Left renal cortex interstitium (tissue), 4 donors: ENCODE results near the gene PRLR. TPM values are rescaled to one million over a fixed set of nuclear protein-coding genes. Genes with fewer than 3 reads are reported as not detected.

Source experiments
- DNase-seq, 4 donors: peaks; one replicate each; pipeline ENCODE4 v3.0.0-alpha.2; 2013; ENCODE audit warnings: low read depth in 4 of 4, low spot score in 2 of 4, missing footprints in 1 of 4
- polyA plus RNA-seq, 4 donors: library from polyadenylated mRNA; unstranded; fragments of 120-200 nt; gene quantifications; one replicate each; pipeline ENCODE4 v1.2.1, GENCODE V29; 2013; ENCODE audit not compliant: insufficient read length in 4 of 4

The PRLR gene
- polyA plus RNA-seq, 4 donors, result 22.8 to 47.8 (median 38.7) TPM

DNA sequence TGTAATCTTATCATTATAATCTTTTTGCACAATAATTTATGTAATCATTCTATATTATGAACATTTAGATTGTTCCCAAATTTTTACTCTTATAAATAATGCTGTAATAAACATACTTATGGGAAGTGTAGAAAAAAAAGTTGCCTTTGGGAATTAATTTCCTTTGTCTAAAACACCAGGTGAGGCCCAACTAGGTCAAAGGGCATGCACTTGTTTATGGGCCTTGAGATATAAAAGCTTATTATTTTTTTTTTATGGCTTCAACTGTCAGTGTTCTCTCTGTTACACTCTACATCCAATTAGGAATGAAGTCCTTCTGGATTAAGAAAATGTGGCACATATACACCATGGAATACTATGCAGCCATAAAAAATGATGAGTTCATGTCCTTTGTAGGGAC is 6.5 kb upstream of the PRLR start:
- no peak for DNase-seq

DNA sequence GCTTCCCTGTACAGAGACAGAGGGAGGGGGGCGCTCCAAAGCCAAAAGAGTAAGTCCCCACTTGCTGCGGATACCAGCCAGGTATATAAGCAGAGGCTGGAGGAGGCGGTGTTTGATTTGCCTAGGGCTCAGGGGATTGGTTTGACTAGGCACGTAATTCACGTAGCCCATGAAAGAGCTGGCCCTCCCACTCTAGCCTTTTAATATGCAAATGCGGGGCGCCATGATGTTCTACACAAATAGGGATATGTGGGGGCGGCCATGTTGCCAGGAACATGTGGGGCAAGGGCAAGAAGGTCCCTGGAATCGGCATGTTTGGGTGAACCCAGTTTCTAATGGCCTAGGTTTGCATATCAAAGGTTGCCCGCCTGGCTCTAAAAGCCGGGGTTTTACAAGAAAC is 3.3 kb upstream of the PRLR start:
- no peak for DNase-seq

DNA sequence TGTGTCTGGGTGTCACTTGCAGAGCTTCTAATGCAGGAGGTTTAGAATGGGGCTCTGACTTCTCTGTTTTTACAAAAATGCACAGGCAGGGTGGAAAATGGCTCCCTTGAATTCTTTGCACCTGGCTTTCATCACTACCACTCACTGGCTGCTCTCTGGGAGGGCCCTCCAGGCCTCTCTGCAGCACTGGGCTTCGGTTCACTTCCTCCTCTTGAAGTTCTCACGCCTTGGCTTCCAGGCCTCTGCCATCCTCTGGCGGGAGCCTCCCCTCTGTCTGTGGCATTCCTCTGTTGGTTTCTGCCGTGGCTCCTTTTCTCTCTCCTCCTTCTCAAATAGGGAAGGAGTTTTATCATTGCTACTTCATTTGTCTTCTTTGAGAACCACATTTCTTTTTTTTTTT is 2.8 kb upstream of the PRLR start:
- DNase-seq, result no peak

DNA sequence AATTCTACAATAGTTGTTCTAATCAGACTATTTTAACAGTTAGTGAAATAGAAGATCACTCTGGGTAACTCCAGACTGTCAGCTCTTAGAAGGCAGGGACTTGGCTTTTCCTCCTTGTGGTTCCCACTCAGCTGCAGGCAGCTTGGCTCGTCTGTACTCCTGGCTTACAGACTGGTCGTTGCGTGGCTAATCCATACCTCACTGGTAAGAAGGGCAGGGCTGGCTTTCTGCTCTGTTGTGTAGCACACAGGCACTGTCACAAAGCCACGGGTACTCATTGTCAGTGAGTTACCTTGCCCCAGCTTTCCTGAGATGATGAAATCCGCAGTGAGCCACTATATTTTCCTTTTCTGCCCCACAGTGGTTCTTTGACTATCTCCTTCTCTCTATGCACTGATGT is 1.8 kb upstream of the PRLR start:
- DNase-seq, result no peak

DNA sequence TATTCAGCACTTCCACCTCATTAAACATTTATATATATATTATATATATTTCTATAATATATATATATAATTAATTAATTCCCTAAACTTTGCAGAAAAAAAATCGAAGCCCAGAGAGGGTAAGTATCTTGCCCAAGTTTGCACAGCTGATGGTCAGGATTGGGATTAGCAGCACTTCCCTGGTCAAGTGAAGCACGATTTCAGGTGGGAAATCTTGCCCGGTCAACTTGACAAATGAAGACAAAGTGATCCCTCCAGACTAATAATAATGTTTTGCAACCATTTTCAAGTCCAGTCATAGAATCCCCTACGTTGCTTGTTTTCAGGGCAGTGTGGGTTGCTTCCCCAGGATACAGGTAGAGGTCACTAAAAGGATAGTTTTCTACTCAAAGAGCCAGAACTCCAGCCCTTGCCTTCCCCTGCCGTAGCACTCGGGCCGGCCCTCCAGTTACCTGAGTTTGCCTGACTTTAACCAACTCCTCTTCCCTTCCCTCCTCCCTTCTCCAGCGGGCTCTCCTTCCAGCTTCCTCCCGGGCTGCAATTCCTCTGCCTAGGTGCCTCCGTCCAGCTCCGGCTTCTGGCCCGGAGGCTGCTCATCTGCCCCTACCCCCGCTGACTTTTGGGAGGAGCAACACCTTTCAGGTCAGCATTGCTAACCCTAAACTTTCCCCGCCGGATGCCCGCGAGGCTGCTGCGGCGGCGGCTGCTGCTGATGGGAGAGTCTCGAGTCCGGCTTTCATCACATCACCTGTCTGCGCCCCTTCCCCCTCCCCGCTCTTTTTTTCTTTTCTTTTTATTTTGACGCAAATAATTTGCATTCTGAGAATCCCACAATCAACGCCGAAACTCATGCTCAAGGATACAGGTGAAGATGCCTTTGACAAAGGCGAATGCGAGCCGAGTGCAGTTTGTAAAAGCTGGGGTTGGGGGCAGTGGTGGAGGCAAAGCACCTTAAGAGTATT is 930 bp downstream of the PRLR start:
- peak in 1 of 4 donors; percentile 24 for DNase-seq

DNA sequence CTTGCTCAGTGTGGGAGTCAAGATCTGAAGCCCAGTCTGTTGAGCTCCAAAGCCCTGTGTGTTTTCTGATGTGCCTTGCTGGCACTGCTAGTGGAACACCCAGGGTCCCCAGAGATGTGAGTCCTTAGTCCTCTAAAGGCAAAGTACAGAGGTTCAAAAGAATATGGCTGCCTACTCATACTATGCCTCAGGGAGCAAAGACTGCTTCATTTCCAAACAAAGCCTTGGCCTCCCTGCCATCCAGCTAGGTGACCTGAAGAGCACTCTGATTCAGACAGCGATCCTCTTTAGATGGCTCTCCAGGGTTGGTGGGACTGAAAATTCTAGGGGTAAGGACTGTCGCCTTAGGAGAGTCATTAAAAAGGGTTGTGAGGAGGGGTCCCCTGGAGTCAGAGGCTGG is 2.0 kb downstream of the PRLR start:
- DNase-seq, result no peak

DNA sequence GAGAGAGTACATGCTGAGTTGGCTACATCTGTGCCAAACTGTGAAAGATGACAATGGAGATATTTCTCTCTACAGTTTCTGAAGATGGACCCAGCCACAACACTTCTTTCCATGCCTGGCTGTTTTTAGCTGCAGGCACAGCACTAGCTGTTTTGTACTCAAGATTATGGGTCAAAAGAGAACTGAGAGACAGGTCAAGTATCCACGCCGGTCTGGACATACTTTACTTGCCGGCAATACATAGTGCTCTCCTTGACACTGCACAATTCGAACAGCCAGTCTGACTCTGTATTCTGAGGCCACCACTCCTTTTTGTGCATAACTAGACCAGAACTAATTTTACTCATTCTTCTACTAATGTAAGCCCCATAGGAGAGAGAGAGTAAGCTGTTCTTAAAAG is 2.6 kb downstream of the PRLR start:
- DNase-seq, result no peak

DNA sequence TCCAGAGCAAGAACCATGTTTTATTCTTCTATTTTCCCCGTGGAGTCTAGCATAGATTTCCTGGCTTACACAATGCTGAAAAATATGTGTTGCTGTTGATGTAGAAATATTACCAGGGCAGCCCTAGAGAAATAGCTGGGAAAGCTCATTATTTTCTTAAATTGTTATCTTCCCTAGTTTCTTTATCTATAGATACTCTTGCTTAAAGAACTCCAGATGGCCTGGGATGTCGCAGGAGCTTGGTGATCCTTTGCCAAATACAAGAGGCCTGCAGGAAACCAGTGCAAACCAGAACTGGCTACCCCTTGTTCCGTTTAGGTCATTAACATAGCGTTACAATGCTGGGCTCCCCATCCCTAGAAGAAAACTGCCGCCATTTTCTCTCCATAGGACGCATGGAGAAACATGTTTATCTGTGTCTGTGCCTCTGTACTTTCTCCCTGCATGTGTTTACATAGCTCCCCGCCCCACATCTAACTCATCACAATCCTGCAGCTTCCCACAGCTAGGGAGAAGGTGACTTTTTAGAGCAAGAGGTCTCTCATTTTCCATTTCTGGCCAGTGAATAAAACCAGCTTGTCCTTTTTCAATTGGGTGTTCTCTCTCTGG is 6.4 kb downstream of the PRLR start:
- DNase-seq, result no peak

DNA sequence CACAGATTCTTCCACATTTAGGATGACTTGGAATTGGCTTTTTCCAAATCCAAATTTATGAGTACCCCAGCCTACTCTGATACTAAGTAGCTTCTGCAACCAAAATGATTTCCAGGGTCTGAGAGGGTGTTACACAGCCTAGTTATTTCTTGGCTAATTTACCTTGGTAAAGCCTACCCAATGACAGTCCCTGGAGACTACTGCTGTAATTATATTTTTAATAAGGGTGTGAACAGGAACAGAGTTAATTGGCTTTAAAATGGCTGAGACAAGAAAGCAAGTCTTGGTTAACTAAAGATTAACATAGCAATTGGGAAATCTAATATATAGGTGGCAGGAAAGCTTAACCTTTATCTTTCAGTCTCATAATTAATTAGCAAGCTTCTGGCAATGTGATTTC is 9.3 kb downstream of the PRLR start:
- no peak for DNase-seq

DNA sequence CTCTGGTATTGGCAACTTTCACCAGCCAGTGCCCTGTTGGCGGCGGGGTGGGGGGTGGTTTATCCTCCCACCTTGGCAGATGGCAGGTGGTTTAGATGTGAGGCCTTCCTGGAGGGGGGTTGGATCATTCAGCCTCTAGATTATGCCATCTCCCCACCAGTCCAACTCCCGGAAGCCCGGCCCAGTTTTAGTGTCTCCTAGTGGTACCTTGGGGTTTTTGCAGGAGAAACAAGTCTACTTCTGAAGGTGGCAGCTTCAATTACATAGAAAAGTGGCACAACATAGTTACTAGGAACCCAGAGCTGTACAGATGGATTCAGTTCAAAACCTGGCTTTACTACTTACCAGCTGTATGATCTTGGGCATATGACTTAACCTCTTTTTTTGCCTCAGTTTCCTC is 11.3 kb downstream of the PRLR start:
- DNase-seq, result no peak

DNA sequence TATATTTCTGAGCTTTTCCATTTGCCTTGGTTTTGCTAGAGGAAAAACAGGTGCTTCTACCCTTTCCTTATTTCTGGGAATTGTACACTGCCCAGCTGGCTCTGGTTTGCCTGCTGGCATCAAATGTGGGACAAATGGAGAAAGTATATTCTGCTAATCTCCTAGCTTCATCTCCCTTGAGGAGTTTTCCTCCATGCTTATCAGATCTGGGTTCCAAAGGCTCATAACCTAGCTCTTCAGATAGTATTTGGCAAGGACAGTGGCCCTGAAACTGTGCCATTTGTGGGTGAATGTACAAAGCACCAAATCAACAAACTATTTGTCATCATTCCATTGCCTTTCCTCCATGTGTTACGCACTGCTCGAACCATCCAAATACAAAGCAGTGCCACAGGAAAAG is 16.2 kb downstream of the PRLR start:
- no peak for DNase-seq

DNA sequence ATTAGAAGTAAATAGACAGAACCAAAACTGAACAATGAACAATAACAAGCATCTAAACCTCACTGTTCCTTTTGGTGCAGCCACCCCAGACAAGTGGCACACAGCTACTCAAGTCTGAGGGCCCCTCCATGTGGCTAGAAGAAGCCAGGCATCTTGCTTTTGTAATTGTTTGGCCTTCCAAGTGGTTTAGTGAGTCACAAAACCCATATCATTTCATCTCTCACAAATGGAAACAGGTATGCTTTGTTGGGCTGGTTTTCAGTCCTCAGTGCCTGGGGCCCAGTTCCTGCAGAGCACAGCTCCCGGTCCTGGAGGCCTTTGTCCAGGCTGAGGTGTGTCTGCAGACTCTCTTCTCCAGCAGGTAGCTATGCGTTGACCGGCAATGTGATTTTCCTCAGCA is 16.7 kb downstream of the PRLR start:
- no peak for DNase-seq

DNA sequence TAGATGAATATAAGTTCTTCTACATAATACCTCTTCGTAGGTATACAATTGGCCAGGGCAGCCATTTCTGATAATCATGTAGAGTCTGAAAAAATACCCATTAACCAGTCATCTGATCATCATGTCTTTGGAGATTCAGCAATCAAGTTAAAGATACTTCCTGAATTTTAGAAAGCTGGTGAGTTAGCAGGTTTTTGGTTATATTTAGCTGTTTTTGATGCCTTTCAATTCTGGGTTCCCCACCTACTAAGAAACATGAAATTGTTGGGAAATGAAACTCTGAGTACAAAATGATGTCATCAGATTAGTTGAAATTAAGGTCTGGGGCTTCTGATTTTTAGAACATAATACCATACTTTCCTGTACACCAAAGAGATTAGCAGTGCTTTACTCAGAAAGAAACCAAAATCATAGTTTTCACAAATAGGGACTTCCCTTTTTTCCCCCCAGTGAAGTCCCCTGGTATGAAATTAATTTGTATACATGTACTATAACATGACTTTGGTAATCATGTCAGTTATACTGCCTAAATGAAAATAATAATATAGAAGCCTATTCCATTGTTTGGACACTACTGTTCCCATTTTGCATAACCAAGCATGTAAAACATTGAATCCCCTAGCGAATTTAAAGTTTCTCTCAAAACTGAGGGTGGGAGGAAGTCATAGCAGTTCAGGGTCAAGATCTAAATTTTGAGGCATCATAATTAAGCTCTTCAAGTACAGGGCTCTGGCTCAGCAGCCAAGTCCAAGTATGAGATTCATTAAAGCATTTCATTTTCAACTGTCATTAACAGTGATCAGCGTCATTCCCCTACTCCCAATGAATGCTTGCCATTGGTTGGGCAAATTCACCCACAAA is 17.9 kb downstream of the PRLR start:
- DNase-seq, result no peak

DNA sequence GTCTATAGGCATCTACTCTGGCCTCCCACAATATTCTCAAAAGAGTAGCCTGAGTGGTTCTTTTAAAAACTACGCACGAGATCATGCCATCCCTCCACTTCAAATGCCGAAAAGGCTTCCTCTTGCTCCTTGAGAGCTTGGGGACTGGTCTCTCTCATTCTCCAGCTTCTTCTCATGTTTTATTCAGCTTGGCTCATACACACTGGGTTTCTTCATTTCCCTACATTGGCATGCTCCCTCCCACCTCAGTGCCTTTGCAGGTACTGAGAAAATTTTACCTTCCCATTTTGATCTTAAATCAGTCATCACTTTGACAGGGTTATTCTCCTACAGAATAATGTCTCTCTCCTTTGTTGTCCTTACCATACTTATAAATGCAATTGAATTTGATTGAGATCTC is 20.4 kb downstream of the PRLR start:
- DNase-seq, result no peak

DNA sequence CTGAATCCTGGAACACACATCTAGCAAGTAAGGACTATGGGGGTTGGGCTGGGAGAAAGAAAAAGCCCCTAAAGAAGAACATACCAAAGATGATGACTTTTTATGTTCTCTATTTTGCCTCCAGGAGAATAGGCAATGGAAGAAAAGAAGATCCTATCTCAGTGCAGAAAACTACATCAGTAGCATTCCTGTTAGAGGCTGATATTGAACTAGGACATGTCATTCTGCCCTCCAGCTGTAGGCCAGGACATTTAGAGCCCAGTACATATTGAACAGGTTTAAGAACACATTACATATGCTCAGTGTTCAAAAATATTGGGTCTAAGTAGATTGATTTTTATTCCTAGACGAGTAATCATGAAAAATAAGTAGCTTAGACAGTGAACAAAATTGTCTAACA is 24.7 kb downstream of the PRLR start:
- no peak for DNase-seq

DNA sequence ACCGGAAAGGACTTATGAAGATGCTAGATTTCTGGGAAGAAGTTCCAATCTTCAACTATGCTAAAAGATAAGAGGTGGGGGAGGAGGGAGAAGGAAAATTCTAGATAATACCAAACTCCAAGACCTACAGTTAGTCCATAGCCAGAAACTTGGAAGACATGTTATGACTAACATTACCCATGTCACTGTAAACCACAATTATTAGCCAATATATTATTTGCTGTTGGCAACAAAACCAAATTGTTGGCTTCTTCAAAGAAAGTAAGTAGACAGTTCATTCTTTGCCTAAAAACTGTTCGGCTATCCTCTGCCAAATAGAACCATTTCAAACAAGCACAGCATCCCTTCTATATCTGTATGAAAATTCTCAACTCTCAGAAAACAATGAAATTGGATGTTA is 25.1 kb downstream of the PRLR start:
- no peak for DNase-seq

DNA sequence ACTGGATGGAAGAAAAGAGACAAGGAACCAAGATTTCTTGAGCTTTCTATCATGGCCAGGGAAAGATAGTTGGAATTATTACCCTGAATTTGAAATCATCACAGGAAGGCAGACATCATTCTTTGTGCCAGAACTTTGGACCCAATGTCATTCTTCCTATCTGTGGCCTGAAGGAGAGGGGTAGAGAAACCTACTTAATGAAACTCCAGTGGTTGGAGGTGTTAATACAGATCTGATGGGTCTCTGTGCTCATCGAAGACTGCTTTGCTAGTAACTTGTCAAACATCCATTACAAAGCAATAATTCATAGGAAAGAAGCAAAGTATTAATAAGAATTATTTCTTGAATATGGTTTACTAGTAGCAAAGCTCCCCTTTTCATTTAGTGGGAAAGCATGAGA is 26.9 kb downstream of the PRLR start:
- no peak for DNase-seq

DNA sequence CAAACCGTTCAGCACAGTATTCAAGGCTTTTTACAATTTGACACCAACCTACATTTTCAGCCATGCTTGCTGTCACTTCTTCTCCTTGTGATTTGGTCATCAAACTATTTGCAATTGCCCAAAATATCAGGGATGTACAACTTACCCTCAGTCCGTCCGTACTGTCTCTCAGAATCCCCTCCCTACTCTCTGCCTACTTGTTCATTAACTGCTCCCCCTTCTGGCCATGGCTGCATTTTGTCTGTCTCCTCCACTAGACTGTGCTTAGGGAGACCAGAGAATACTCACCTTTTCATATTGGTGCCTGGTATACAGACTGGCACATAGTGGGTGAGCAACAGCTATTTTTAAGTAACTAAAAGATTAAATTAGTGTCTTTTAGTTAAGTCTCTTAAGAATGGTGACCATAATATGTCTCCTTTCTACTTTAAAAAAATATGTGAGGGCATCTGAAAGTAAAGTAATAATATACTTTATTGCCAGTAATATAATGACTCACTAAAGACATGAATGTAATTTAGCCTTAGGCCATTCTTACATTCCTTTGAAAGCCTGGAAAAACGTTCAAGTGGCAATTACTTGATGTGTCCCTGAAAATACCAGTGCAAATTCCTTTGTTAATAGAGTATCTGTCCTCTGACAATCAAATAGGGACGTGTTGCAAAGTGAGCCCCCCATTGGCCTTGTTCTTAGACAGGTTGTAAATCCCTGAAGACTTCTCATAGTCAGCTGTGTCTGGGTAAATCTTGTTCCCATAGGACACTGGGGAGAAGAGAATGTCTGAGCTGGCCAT is 27.8 kb downstream of the PRLR start:
- DNase-seq, result no peak

DNA sequence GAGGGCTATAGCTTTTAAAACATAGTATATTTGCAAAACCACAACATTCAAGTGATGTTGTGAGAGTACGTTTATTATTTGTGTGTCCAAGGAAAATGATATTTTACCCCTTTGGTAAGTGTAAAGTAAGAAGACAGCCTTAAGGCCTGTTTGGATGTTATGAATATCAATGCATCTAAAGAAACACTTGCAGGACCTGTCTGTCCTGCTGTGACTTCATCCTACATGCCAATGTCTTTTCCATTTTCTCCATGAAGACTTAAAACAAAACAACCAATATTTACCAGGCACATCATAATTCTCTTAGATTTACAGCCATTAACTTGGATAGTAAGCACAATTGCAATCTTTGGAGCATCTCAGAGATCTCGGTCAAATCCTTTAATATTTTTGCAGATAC is 29.0 kb downstream of the PRLR start:
- DNase-seq, result no peak

DNA sequence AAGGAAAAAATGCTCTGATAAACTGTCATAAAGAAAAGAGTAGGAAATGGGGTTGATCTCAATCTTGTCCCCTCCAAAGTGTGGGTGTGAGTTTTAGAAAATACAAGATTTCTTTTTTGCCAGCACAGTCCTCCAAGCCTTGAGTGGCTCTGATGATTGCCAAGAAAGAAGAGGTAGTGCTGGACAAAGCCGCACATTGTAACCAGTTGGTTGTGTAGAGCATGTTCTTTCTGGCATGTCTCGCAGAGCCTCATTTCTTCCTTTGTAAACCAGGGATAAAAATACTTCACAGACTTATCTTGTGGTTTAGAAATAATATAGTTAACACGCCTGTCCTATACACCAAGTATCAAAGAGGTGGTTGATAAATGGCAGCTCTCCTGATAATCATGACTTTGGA is 30.4 kb downstream of the PRLR start:
- no peak for DNase-seq

DNA sequence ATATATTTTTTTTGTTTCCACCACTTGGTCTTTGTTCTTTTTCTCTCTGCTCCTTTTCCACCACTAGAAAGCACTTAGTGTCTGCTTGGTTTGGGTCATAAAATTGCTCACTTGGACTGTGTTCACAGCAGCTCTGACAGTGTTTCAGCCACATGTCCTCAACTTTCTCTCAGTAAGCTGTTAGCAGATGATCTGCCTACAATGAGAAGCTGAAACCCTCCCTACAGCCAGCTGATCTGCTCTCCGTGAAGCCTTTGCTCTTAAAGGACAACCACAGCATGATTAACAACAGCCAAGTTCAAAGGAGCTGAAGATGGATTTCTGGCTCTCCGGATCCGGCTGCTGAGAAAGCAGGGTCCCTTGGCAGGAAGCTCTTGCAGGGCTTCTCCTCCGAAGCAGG is 31.6 kb downstream of the PRLR start:
- DNase-seq, result peak; percentile 53 to 81 (median 74)
